Thymus (tissue), 11 donors: Measurements from ENCODE around the gene UCK2. TPM values are rescaled to one million over a fixed set of nuclear protein-coding genes. Genes with fewer than 3 reads are reported as not detected.

Experiments
- DNase-seq, 9 donors: peaks; one replicate each; pipeline ENCODE4 v3.0.0-alpha.2; 2013; ENCODE audit warnings: low spot score in 9 of 9, low read depth in 6 of 9, missing footprints in 1 of 9
- H3K27ac ChIP-seq, 2 donors: one replicate each; pipeline ENCODE4 v1.5.1; 2013; ENCODE audit warnings: control low read depth in 1 of 2, low read depth in 1 of 2, low read length in 1 of 2, mild to moderate bottlenecking in 1 of 2, moderate library complexity in 1 of 2
- H3K27me3 ChIP-seq, 2 donors: one replicate each; pipeline ENCODE4 v1.5.1; 2013; ENCODE audit warnings: low read length in 1 of 2; ENCODE audit not compliant: control insufficient read depth in 2 of 2, insufficient read depth in 1 of 2
- H3K36me3 ChIP-seq, 2 donors: one replicate each; pipeline ENCODE4 v1.5.1; 2013; ENCODE audit warnings: low read length in 1 of 2, mild to moderate bottlenecking in 1 of 2, moderate library complexity in 1 of 2; ENCODE audit not compliant: control insufficient read depth in 2 of 2, insufficient read depth in 2 of 2
- H3K4me1 ChIP-seq, 2 donors: one replicate each; pipeline ENCODE4 v1.5.1; 2013; ENCODE audit warnings: low read length in 2 of 2; ENCODE audit not compliant: control insufficient read depth in 2 of 2, insufficient read depth in 2 of 2
- H3K4me3 ChIP-seq, 2 donors: one replicate each; pipeline ENCODE4 v1.5.1; 2013; ENCODE audit warnings: low read length in 2 of 2, control low read depth in 1 of 2, mild to moderate bottlenecking in 1 of 2
- H3K9me3 ChIP-seq, 2 donors: one replicate each; pipeline ENCODE4 v1.5.1; 2013; ENCODE audit warnings: low read length in 1 of 2, mild to moderate bottlenecking in 1 of 2; ENCODE audit not compliant: control insufficient read depth in 2 of 2, insufficient read depth in 1 of 2
- WGBS: extraction: QIAGEN DNeasy Blood & Tissue Kit; methylation state at CpG from one replicate; pipeline ENCODE4 v1.1.7; 2013; 5-methylcytosine and 5-hydroxymethylcytosine counted together
- polyA plus RNA-seq: library from polyadenylated mRNA; stranded (reverse); fragments of 200-250 nt; gene quantifications from one replicate; pipeline ENCODE4 v1.2.3, GENCODE V29; 2013
- total RNA-seq: library from RNA; stranded (reverse); fragments of 120-200 nt; gene quantifications from one replicate; pipeline ENCODE4 v1.2.4, GENCODE V29; 2013
- donor health status: healthy.

Gene UCK2
- total and polyA plus RNA-seq, 2 donors, result 13.2 to 32.6 TPM

- Histone ChIP-seq H3K4me3 (peak overlapping the region; percentile 68 to 87), H3K27ac (peak overlapping the region in 1 of 2 donors; percentile 83), H3K36me3 (no peaks in the 10 kb centered on the region), H3K27me3 (peaks cover 0 to 2% of the 10 kb centered on the region in 2 donors), H3K4me1 (peaks cover 13 to 24% of the 10 kb centered on the region in 2 donors), H3K9me3 (no peaks in the 10 kb centered on the region)
- WGBS, result under 1% methylated on average over 19 of the region's 19 CpGs
- DNase-seq, result peak in 3 of 9 donors; percentile 29 to 61 (median 39)
Observed at GRCh38 chr1:165828669-165829329, 1.4 kb downstream of the UCK2 start.

DNA sequence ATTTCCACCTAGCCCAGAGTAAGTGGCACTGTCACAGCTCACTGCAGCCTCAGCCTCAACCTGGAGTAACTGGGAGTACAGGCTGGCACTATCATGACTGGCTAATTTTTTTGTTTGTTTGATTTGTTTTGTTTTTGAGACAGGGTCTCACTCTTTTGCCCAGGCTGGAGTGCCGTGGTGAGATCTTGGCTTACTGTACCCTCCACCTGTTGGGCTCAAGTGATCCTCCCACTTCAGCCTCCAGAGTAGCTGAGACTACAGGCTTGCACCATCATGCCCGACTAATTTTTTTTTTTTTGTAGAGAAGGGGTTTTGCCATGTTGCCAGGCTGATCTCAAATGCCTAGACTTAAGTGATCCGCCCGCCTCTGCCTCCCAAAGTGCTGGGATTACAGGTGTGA is 2.5 kb downstream of the UCK2 start:
- H3K9me3 ChIP-seq, result no peaks in the 10 kb centered on the region
- DNase-seq, result no peak
- WGBS, result 70% methylated on average over 4 of the region's 4 CpGs
- peaks cover 13 to 24% of the 10 kb centered on the region in 2 donors for H3K4me1 ChIP-seq
- H3K27me3 ChIP-seq, result peaks cover 0 to 2% of the 10 kb centered on the region in 2 donors
- no peak overlapping the region for H3K27ac ChIP-seq
- no peak overlapping the region for H3K4me3 ChIP-seq
- H3K36me3 ChIP-seq, result no peaks in the 10 kb centered on the region

- Histone ChIP-seq H3K27ac (no peak overlapping the region), H3K4me3 (no peak overlapping the region), H3K36me3 (no peaks in the 10 kb centered on the region), H3K4me1 (peaks cover 13 to 24% of the 10 kb centered on the region in 2 donors), H3K27me3 (peaks cover 0 to 2% of the 10 kb centered on the region in 2 donors), H3K9me3 (no peaks in the 10 kb centered on the region)
- no peak for DNase-seq
- 99% methylated on average over 3 of the region's 3 CpGs for WGBS
Observed at GRCh38 chr1:165831146-165831545, 3.7 kb downstream of the UCK2 start.

GRCh38 chr1:165832902-165833301 is 5.5 kb downstream of the UCK2 start:
- Histone ChIP-seq H3K4me3 (no peak overlapping the region), H3K4me1 (peaks cover 17 to 26% of the 10 kb centered on the region in 2 donors), H3K9me3 (no peaks in the 10 kb centered on the region), H3K27ac (no peak overlapping the region), H3K27me3 (peaks cover 0 to 2% of the 10 kb centered on the region in 2 donors), H3K36me3 (no peaks in the 10 kb centered on the region)
- 82% methylated on average over 9 of the region's 9 CpGs for WGBS
- no peak for DNase-seq

DNA sequence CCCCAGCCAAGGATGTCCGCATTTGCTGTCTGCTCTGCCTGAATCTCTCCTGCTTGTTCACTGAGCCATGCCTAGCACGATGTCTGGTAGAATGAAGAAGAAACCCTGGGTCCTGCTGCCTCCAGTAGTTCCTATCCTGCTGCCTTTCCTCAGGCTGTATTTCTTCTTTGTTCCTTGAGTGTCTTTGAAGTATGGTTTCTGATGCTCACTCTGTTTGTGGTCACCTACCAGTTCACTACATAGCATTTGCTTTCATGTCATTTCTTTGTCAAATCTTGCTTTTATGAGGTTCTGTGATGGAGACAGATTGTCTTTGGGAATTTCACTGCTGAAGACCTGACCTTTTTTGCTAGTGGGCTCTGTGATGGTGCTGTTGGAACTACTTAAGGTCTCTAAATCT is 5.9 kb downstream of the UCK2 start:
- DNase-seq, result no peak
- Histone ChIP-seq H3K9me3 (no peaks in the 10 kb centered on the region), H3K4me1 (peaks cover 17 to 26% of the 10 kb centered on the region in 2 donors), H3K27me3 (peaks cover 0 to 2% of the 10 kb centered on the region in 2 donors), H3K27ac (no peak overlapping the region), H3K36me3 (no peaks in the 10 kb centered on the region), H3K4me3 (no peak overlapping the region)
- 56% methylated on average over 2 of the region's 2 CpGs for WGBS

DNA sequence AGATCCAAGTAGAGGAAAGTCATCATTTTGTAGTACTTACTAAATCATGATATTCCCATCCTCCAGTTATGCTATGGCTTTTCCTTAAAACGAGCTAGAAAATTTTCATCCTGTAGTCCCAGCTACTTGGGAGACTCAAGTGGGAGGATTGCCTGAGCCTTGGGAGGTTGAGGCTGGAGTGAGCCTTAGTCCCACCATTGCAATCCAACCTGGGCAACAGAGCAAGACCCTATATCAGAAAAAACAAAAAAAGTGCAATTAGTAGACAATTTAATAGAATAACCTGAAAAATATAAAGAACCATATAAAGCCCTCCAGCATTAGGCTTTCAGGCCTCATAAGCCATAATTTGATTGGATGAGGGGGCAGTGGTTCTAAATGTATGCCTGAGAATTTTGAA is 6.8 kb downstream of the UCK2 start:
- WGBS, result 100% methylated on average over 1 of the region's 1 CpG
- Histone ChIP-seq H3K27ac (no peak overlapping the region), H3K4me1 (peaks cover 17 to 22% of the 10 kb centered on the region in 2 donors), H3K27me3 (no peaks in the 10 kb centered on the region), H3K9me3 (no peaks in the 10 kb centered on the region), H3K4me3 (no peak overlapping the region), H3K36me3 (no peaks in the 10 kb centered on the region)
- DNase-seq, result no peak

- no peaks in the 10 kb centered on the region for H3K9me3 ChIP-seq
- 97% methylated on average over 3 of the region's 3 CpGs for whole genome bisulfite sequencing
- H3K27ac ChIP-seq, result no peak overlapping the region
Observed at GRCh38 chr1:165834881-165835280, 7.5 kb downstream of the UCK2 start.

DNA sequence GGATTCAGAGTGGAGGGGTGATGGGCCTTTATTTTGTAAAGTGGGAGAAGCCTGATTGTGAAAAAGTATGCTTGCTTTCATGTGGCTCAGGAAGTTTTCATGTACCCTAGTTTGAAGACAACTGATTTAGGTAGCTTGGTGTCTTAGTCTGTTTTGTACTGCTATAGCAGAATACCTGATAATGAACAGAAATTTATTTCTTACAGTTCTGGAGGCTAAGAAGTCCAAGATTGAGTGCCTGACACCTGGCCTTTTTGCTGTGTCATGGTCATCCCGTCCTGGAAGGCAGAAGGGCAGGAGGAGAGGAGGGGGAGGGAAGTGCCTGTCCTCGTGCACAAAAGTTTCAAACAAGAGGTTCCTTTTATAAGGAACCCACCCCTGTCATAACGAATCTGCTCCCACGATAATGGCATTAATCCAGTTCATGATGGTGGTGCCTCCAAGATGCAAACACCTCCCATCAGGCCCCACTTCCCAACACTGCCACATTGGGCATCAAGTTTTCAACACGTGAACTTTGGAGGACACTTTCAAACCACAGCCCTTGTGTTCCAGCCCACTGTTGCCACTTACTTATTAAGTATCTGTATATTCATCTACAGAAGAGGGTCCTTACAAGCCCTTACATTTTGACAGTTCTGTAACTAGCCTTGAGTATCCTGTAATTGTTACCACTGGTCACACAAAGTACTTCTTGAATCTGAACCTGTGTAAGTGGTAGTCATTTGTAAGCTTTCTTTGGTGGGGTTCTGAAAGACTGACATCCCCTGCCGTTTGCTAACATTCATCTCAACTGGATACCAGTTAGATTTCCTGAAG is 9.5 kb downstream of the UCK2 start:
- no peaks in the 10 kb centered on the region for H3K27me3 ChIP-seq
- 30% methylated on average over 6 of the region's 6 CpGs for WGBS
- H3K4me1 ChIP-seq, result peaks cover 18 to 30% of the 10 kb centered on the region in 2 donors
- no peak for DNase-seq
- H3K36me3 ChIP-seq, result no peaks in the 10 kb centered on the region
- H3K27ac ChIP-seq, result no peak overlapping the region
- H3K4me3 ChIP-seq, result no peak overlapping the region
- no peaks in the 10 kb centered on the region for H3K9me3 ChIP-seq

More at GRCh38 chr1:165834881-165835280, 7.5 kb downstream of the UCK2 start:
- Histone ChIP-seq H3K27me3 (no peaks in the 10 kb centered on the region), H3K4me3 (no peak overlapping the region), H3K4me1 (peaks cover 17 to 23% of the 10 kb centered on the region in 2 donors), H3K36me3 (no peaks in the 10 kb centered on the region)
- DNase-seq, result no peak

DNA sequence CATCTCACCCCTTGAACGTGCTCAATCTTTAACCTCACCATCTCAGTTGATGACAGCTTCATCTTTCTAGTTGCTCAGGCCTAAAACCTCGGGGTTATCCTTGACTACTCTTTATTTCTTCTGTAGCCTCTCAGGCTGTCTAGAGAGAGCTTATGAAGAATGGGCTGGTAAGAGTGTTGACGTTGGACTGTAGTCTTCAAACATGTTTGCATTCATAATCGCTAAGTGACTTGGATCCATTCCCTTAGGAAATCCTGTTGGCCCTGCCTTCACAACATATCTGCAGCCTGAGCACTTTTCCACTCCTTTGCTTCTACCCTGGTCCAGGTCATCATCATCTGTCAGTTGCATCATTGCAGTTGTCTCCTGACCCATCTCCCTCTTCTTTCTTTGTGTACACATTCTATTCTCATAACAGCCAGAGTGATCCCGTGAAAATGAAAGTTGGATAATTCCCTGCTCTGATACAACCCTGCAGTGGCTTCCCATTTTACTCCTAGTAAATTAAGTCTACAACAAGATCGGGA is 10.5 kb downstream of the UCK2 start:
- 97% methylated on average over 6 of the region's 6 CpGs for WGBS
- Histone ChIP-seq H3K4me1 (peaks cover 27 to 37% of the 10 kb centered on the region in 2 donors), H3K27me3 (no peaks in the 10 kb centered on the region), H3K9me3 (no peaks in the 10 kb centered on the region), H3K4me3 (no peak overlapping the region), H3K27ac (no peak overlapping the region), H3K36me3 (no peaks in the 10 kb centered on the region)
- DNase-seq, result no peak
